HG02938 (cell line): Measurements from ENCODE around the gene SART1.
"Not testable (repeated sequence)": the region's sequence is repeated elsewhere in the genome, so short reads cannot be mapped to it uniquely, and the experiment has no call there.

Source experiments
- ATAC-seq: cut with Tn5 transposase; IDR thresholded peaks from one replicate; pipeline ENCODE4 v1.9.1; 2021; ENCODE audit warnings: mild to moderate bottlenecking, moderate library complexity; ENCODE audit not compliant: unreplicated experiment

The SART1 gene

DNA sequence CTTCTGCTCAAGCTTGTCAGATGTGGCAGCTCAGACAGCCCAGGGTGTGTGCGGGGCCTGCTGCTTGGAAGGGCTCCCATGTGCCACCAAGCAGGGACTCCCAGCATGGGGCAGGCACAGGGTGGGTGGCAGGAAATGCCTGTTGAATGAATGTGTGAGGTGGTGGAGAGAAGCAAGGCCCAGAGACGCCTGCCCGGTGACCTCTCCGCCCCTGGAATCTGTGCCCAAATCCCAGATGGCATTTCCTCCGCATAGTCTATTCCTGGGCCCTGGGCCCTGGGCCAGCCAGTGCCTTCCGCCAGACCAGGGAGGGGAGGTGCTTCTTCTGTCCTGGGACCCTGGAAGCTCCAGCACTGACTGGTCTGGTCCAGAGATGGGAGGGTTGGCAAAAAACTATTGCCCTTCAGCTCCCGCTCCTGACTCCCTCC is 53.9 kb downstream of the SART1 start:
- no peak for ATAC-seq

DNA sequence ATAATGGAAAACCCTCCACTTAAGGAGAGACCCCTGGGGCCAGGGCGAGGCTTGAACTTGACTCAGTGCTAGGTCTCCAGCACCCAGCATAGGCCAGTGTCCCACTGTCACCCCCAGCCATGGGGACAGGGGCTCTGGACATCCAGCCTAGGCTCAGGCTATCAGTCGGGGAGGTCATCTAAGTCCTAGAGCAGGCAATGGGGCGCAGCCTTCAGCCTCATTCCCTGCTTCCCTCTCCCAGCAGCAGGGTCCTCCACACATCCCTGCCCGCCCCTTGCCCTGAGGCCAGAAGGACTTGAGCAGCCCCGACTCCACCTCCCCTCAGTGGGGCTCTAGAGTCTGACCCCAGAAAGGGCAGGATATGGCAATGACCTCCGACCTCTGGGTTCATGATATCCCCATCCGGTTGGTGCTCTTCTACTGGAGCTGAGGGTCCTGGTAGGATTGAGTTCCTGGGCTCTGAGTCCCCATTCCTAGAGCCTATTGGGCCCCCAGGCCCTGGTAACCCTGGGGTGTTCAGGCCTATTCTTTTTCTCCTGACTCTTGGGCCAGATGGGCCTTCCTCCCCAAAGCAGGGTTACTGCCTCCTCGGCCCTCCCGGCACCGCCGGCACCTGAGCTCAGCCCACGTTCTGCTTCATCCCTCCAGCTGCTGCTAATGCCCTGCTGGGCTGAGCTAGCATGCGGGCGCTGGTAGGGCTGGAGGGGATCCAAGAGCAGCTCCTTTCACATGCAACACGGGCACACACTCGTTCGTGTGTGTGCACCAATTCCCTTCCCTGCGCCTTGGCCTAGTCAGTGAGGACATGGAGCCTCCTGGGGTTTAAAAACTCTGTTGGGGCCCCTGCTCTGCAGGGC is 54.6 kb downstream of the SART1 start:
- no peak for ATAC-seq

DNA sequence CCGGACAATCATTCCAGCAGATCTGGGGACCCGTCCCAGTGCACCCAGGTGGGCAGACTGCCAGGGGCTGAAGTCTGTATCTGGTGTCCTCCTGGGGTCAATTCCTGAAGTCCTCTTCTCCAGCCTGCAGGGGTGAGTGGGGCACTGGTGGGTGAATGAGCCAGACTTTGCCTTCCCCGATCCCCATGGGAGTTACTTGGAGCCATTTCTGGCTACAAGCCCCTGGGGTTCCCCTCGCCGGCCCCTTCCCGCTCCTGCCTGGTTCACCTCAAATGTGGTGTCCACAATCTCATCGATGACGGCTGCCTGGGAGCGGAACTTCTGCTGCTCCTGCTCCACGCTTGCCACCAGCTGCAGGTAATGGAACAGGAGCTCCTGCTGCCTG is 55.3 kb downstream of the SART1 start:
- ATAC-seq, result no peak

DNA sequence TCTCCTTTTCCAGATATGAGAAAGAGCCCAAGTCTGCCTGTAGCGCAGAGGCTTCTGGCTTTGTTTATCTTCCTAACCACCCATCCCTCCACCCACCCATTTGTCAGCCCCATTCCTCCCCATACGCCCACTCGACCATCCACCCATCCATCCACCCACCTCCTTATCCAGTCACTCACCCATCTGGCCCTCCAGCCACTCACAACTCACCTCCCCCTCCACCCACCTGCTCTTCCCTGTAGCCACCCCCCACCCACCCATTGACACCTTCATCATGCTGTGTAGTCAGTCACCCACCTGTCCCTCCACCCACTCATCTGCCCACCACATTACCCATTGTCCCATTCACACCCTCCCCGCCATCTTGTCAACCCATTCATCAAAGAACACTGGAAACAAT is 55.8 kb downstream of the SART1 start:
- no peak for ATAC-seq

DNA sequence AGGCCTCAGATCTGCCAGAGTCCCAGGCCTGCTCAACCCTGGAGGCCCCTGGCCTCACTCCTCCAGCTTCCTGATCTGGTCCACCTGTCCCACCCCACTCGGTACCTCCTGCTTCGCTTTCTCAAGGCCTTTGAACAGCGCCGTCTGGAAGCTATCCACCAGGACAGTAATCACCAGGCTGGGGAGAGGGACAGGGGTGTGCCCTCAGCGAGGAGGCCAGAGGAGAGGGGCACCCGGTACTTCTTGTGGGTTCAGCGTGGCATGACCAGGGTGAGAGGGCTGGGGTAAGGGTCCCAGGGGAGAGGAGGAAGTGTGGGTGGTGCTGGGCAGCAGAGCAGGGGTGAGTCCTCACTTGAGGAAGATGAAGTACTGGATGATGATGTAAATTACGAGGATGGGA is 58.7 kb downstream of the SART1 start:
- no peak for ATAC-seq

DNA sequence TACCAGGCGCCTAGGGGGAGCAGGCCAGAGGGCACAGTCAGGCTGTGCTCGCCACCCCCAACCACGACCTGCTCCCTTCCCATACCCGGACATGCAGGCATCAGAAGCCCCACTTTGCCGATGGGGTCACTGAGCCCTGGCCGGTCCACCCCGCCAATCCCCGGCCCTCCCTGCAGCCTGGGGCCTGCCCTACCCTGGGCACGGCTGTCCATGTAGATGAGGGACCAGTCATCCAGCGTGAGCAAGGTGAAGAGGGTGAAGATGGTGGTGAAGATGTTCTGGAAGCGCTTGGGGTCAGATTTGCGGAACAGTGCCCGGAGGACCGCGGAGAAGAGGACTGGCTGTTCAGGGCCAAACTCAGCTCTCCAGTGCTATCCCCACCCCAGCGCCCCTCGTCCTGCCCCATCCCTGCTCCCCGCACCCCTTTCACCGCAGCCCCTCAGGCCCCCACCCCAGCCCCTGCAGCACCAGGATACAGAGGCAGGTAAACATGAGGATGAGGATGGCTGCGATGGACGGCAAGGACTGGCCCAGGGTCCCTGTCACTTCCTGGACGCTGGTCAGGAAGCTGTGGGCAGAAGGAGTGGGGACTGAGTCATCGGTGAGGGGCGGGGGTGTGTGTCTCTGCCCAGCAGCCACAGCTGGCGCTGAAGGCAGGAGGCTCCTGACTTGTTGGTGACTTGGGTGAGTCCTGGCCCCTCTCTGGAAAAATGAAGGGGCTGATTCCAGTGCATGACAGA is 59.3 kb downstream of the SART1 start:
- no peak for ATAC-seq

DNA sequence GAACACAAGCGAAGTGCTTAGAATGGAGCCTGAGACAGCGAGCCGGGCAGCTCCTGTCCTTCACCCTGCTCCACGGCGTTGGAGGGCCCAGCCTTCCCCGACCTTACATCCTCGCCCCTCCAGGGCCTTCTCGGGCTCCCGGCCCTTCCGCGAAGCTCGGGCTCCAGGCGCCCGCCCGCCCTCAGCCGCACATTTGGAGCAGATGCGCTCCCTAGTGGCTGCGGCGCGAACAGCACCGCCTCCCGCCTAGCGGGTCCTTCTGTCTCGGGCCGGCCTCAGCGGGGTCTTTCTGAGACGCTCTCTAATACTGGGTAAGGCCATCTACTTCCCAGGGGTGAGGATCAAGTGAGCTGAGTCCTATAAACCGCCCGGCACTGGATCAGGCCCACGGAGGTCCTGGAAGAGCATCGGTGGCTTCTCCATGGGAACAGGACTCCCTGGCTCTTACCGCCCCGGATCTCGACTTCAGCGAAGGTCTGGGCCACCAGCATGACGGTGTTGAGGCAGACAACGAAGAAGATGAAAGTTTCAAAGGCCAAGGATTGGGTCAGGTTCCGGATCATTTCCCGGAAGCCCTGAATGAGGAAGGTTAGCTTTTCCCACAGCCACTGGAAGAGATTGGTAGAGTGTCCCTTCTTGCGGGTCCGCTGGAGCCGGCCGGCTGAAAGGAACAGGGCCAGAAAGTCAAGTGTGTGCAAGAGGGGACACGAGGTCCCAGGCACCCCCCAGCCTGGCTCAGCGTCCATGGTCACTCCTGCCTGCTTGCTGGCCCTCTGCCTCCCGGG is 61.1 kb downstream of the SART1 start:
- ATAC-seq, result no peak

DNA sequence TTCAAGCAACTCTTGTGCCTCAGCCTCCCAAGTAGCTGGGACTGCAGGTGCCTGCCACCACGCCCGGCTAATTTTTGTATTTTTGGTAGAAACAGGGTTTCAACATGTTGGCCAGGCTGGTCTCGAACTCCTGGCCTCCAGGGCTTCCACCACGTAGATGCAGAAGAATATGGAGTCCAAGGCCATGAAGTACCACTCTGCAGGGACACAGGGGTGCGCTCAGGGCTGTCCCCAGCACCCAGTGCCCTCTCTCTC is 61.6 kb downstream of the SART1 start:
- ATAC-seq, result not testable (repeated sequence)

DNA sequence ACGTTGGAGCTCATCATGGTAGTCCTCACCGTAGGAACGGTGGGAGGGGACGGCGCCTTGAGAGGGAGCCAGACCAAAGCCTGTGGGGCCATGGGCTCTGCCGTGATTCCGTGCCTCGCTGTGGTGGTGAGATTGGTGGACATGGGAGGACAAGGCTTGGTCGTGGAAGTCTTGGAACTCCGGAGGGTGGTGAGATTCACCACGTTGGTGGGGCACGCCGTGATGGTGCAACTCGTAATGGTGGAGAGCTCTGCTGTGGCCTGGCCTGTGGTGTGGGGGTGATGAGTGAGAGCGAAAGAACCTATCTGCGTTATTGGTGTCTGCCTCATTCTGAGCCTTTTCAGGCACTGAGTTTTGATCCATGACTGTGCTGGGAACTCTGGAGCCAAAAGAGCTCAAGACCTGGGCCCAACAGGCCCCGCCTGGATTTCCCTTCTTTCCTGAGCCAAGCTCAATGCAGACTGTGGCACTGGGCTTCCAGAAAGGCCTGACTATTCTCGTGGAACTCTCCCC is 64.5 kb downstream of the SART1 start, which contains the start of gene CATSPER1:
Gene CATSPER1 (minus strand): TSS at position 463 of the 513 bp plus-strand sequence. CDS start 100 bp downstream, at position 363.
- ATAC-seq, result no peak
